ENCODE results near the gene PFN3.

Gene PFN3

DNA sequence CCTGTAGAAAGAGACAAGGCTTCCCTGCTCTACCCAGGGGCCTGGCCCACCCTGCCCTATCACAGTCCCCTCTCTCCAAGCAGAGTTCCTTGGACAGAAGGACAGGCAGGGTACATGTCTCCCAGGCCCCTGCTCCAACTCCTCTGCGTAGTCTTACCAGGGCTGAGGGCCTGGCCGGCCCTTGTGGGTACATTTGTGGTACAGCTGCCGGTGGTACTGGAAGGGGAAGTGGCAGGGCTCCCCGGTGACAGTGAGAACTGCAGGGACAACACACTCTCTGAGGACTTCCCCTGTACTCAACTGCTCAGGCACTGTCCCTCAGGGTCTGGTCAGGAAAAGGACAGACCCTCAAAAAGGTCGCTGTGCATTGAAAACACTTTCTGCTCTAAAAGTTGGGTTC lies 5.3 kb upstream of the PFN3 start:
- Histone ChIP-seq H3K4me1 (peaks cover 41 to 60% (median 57%) of the 10 kb centered on the region in 10 experiments), H3K4me3 (0 out of 20 replicates have a peak overlapping the region, but pooled peaks of 1 of the 10 experiments have one; percentile 1), H3K9me3 (replicated peaks in 1 of 11) (no peaks in the 10 kb centered on the region), H3K36me3 (no peaks in the 10 kb centered on the region), H3K9ac (peak overlapping the region in 8 of 11 experiments; percentile 15 to 82 (median 65); a peak in 11 of 22 replicates), H3K27me3 (peaks cover 28 to 33% (median 31%) of the 10 kb centered on the region in 11 experiments), H3K27ac (peak overlapping the region in 7 of 11 experiments; percentile 12 to 69 (median 27); a peak in 6 of 22 replicates), H3K4me2 (peak overlapping the region; percentile 97 to 100 (median 99)), H4K20me1 (peaks cover 0 to 22% (median 0%) of the 10 kb centered on the region in 11 experiments; a peak in 2 of 22 replicates)
- no peak for TF ChIP-seq Cebpa-rat (IDR thresholded peaks at IDR 0.05)

DNA sequence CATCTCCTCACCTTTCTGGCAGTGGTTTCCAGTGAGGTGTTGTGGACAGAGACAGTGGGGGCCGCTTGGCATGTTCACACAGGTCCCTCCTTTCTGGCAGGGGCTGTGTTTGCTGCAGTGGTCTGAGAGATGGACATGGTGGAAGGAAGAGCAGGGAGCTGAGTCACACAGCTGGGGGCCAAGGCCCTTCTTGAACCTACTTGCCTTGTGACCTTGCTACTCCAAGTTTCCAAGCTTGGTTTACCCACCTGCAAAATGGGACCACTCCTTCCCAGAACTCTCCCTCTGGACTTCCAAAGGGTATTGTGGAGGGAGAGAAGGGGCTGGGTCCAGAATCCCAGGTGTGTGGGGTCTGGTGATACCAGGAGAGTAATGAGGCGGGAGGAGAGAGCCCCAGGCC lies 4.9 kb upstream of the PFN3 start:
- Histone ChIP-seq H3K9ac (peak overlapping the region in 8 of 11 experiments; percentile 15 to 82 (median 65); a peak in 11 of 22 replicates), H3K27ac (peak overlapping the region in 7 of 11 experiments; percentile 12 to 69 (median 27); a peak in 8 of 22 replicates), H3K27me3 (peaks cover 31 to 38% (median 36%) of the 10 kb centered on the region in 11 experiments), H3K9me3 (replicated peaks in 1 of 11) (no peaks in the 10 kb centered on the region), H4K20me1 (peaks cover 0 to 22% (median 0%) of the 10 kb centered on the region in 11 experiments; a peak in 2 of 22 replicates), H3K4me2 (peak overlapping the region; percentile 97 to 100 (median 99)), H3K4me3 (peak overlapping the region in 2 of 10 experiments; percentile 1 to 69; a peak in 1 of 20 replicates), H3K36me3 (no peaks in the 10 kb centered on the region), H3K4me1 (peaks cover 42 to 64% (median 61%) of the 10 kb centered on the region in 10 experiments)
- no peak for TF ChIP-seq Cebpa-rat (IDR thresholded peaks at IDR 0.05)

DNA sequence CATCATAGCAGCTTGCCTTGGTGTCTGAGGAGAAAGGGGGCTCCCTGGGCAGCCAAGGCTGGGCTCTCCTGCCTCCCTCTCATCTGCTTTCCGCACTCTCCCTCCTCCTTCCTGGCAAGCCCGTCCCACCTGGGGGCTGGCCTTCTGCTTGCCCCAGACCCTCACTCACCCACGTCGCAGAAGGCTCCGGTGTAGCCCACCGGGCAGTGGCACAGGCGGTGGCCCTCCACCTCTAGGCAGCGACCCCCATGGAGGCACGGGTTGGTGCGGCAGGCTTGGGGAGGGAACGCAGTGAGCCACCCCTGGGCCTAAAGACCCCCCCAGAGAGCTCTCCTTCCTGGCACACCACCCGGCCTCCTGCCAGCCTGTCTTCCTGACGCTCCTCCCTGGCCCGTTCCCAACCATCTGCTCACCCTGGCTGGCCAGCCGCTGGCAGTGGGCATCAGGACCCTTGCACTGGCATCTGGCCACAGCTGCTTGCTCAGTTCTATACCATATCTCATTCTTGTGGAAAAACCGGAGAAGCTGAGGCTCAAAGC lies 4.2 kb upstream of the PFN3 start:
- peaks cover 0 to 22% (median 0%) of the 10 kb centered on the region in 11 experiments; a peak in 2 of 22 replicates for H4K20me1 ChIP-seq
- H3K4me1 ChIP-seq, result peaks cover 42 to 68% (median 62%) of the 10 kb centered on the region in 10 experiments
- H3K9ac ChIP-seq, result peak overlapping the region in 10 of 11 experiments; percentile 55 to 82 (median 73); a peak in 19 of 22 replicates
- peaks cover 31 to 41% (median 38%) of the 10 kb centered on the region in 11 experiments for H3K27me3 ChIP-seq
- no peaks in the 10 kb centered on the region for H3K9me3 ChIP-seq (replicated peaks in 1 of 11)
- H3K4me3 ChIP-seq, result peak overlapping the region; percentile 57 to 75 (median 66)
- H3K27ac ChIP-seq, result peak overlapping the region in 10 of 11 experiments; percentile 20 to 70 (median 60); a peak in 19 of 22 replicates
- H3K4me2 ChIP-seq, result peak overlapping the region; percentile 97 to 100 (median 99)
- no peaks in the 10 kb centered on the region for H3K36me3 ChIP-seq
- no peak for TF ChIP-seq Cebpa-rat (IDR thresholded peaks at IDR 0.05)

DNA sequence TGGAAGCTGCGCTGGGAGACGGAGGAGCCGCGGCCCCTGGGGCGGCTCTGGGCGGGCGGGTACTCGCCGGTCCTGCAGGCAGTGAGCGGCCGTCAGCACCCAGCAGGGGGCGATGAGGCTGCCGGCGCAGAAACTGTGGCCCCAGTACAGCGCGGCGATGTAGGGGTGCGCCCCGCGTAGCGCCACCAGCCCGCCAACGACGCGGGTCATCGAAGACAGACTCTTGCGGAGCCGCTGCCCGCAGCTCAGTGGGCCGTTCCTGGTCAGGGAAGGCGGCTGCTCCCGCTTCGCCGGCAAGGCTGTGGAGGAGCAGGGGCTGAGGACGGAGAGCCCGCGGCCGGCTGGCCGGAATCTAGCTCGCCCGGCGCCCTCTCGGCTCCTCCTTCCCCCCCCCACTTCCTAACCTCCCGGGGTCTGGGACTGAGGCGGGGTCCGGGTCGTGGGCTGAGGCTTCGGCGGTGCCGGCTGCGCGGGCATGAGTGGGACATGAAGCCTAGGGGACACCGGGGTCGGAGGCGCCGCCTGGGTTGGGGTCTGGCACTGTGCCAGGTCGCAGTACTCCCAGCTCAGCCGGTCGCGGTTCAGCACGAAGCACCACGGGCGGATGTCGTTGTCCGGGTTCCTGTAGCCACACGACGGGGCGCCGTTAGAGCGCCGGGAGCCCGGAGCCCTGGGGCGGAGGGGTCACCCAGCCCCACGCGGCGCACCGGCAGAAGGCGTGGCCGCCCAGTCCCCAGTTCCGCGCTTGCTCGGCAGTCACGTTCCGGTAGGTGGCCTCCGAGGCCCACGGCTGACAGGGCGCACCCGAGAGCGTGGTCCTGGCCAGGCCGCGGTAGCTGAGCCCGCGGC lies 3.6 kb upstream of the PFN3 start:
- H3K27ac ChIP-seq, result peak overlapping the region in 10 of 11 experiments; percentile 20 to 70 (median 60); a peak in 18 of 22 replicates
- peaks cover 42 to 68% (median 62%) of the 10 kb centered on the region in 10 experiments for H3K4me1 ChIP-seq
- H3K9me3 ChIP-seq (replicated peaks in 1 of 11), result no peaks in the 10 kb centered on the region
- H4K20me1 ChIP-seq, result peaks cover 0 to 22% (median 0%) of the 10 kb centered on the region in 11 experiments; a peak in 2 of 22 replicates
- peak overlapping the region; percentile 47 to 82 (median 72); a peak in 21 of 22 replicates for H3K9ac ChIP-seq
- H3K36me3 ChIP-seq, result no peaks in the 10 kb centered on the region
- no peak for TF ChIP-seq Cebpa-rat (IDR thresholded peaks at IDR 0.05)
- peaks cover 31 to 41% (median 38%) of the 10 kb centered on the region in 11 experiments for H3K27me3 ChIP-seq
- peak overlapping the region; percentile 97 to 100 (median 99) for H3K4me2 ChIP-seq
- H3K4me3 ChIP-seq, result peak overlapping the region; percentile 57 to 75 (median 66)

DNA sequence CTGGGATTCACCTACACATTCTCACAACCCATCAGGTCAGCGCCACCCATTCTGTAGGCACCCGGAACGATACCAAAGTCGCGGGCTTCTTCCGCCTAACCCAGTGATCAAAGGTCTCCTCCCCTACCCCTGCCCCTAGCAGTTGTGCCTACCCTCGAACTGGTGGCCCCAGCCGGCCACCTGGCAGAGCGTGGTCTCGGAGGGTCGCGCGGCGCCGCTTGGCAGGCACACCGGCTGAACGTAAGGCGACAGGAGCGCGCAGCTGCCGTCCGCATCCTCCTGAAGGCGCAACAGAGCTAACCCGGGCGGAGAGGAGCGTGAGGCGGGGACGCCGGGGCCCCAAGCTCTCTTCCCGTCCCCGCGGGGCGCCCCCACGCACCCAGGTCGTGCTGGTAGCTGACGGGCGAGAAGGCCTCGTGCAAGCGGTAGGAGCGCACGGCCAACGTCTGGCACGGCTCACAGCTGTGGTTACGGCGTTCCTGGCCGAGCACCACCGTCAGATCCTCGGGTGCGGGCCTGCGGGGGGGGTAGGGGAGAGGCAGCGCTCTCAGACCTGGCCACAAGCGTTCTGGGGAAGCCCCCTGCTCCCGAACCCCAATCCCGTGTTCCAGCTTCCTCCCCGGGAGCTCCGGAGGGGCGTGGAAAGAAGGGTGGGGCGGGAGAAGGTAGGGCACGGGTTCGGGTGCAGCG lies 2.8 kb upstream of the PFN3 start:
- peak overlapping the region; percentile 97 to 100 (median 99) for H3K4me2 ChIP-seq
- no peaks in the 10 kb centered on the region for H3K36me3 ChIP-seq
- H3K4me3 ChIP-seq, result peak overlapping the region; percentile 57 to 75 (median 66)
- peaks cover 31 to 41% (median 38%) of the 10 kb centered on the region in 11 experiments for H3K27me3 ChIP-seq
- TF ChIP-seq Cebpa-rat (IDR thresholded peaks at IDR 0.05), result no peak
- H3K9me3 ChIP-seq (replicated peaks in 1 of 11), result no peaks in the 10 kb centered on the region
- H4K20me1 ChIP-seq, result peaks cover 0 to 22% (median 0%) of the 10 kb centered on the region in 11 experiments; a peak in 2 of 22 replicates
- H3K9ac ChIP-seq, result peak overlapping the region; percentile 23 to 82 (median 72); a peak in 21 of 22 replicates
- peaks cover 42 to 68% (median 62%) of the 10 kb centered on the region in 10 experiments for H3K4me1 ChIP-seq
- peak overlapping the region in 4 of 11 experiments; percentile 9 to 69 (median 60); a peak in 6 of 22 replicates for H3K27ac ChIP-seq

DNA sequence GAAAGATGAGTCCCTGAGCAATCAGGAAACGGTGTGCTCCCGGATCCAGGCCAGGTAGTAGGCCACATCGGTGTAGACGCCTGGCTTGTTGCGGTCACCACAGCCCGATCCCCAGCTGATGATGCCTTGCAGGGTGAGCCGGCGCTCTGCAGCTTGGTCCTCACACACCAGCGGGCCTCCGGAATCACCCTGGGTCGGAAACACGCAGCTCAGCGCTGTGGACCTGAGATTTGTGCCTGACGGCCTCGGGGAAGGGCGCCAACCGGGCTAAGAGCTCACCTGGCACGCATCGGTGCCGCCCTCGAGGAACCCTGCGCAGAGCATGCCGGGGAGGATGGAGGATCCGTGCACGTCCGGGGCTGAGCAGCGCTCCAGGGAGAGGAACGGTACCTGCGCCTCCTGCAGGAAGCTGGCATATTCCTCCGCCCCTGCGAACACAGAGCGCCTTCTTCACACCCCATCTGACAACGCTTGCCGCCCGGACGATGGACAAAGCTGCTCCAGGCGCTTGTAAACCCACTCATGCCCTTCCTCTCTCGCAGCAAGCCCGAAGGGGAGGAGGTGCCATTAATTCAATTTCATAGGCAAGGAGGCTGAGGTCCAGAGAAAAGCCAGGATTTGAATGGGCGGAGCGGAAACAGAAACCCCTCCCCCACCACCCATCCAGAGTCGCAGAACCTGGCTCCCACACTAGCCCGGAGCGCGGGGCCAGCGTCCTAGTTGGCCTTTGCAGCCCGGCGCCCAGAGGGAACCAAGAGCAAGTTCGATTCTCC lies 2.0 kb upstream of the PFN3 start:
- H3K27ac ChIP-seq, result no peak overlapping the region
- peaks cover 31 to 41% (median 38%) of the 10 kb centered on the region in 11 experiments for H3K27me3 ChIP-seq
- peak overlapping the region; percentile 57 to 75 (median 66) for H3K4me3 ChIP-seq
- H3K4me2 ChIP-seq, result peak overlapping the region; percentile 97 to 100 (median 99)
- peaks cover 0 to 22% (median 0%) of the 10 kb centered on the region in 11 experiments; a peak in 2 of 22 replicates for H4K20me1 ChIP-seq
- H3K36me3 ChIP-seq, result no peaks in the 10 kb centered on the region
- TF ChIP-seq Cebpa-rat (IDR thresholded peaks at IDR 0.05), result no peak
- H3K9me3 ChIP-seq (replicated peaks in 1 of 11), result no peaks in the 10 kb centered on the region
- peaks cover 42 to 68% (median 62%) of the 10 kb centered on the region in 10 experiments for H3K4me1 ChIP-seq
- H3K9ac ChIP-seq, result peak overlapping the region in 10 of 11 experiments; percentile 23 to 82 (median 73); a peak in 12 of 22 replicates

DNA sequence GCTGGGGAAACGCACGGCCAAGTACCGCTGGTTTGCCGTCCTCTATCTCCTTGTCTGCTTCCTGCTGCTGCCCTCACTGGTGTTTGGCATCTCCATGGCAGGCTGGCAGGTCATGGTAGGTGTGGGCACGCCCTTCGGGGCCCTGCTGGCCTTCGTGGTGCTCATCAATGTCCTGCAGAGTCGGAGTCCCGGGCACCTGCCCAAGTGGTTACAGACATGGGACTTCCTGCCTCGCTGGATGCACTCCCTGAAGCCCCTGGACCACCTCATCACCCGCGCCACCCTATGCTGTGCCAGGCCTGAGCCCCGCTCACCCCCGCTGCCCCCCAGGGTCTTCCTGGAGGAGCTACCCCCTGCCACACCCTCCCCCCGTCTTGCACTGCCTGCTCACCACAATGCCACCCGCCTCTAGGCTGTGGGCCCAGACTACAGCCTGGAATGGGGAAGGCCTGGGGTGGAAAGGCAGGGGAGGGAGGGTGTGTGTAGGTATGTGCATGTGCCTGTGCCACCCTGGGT lies 2.5 kb downstream of the PFN3 start:
- Histone ChIP-seq H3K9ac (no peak overlapping the region), H3K4me3 (no peak overlapping the region)

More for the DNA sequence above, 2.5 kb downstream of the PFN3 start:
- no peak overlapping the region for H3K4me2 ChIP-seq
- H3K27me3 ChIP-seq, result peaks cover 24 to 29% (median 28%) of the 10 kb centered on the region in 11 experiments
- H3K4me1 ChIP-seq, result peaks cover 30 to 45% (median 41%) of the 10 kb centered on the region in 10 experiments
- H3K9me3 ChIP-seq (replicated peaks in 1 of 11), result no peaks in the 10 kb centered on the region
- TF ChIP-seq Cebpa-rat (IDR thresholded peaks at IDR 0.05), result no peak
- H4K20me1 ChIP-seq, result peaks cover 0 to 16% (median 0%) of the 10 kb centered on the region in 11 experiments; a peak in 2 of 22 replicates
- H3K36me3 ChIP-seq, result no peaks in the 10 kb centered on the region
- no peak overlapping the region for H3K27ac ChIP-seq
